Adrenal gland (tissue), 5 donors: ENCODE data around the gene BFAR.
"Not testable (repeated sequence)": the region's sequence is repeated elsewhere in the genome, so short reads cannot be mapped to it uniquely, and the experiment has no call there.

ENCODE experiments used
- CTCF ChIP-seq, 6 experiments: fragments of 450-650 bp in 4 of 6; fragments of 200-600 bp in 2 of 6; sonication (generic) in 1 of 6; IDR thresholded peaks; 1 replicate in 5 of 6; 2 replicates in 1 of 6; pipeline versions ENCODE4 v1.5.1 to v1.8.0; 2016 to 2021; ENCODE audit warnings: antibody characterized with exemption in 6 of 6, mild to moderate bottlenecking in 2 of 6, moderate library complexity in 1 of 6
- POLR2A ChIP-seq, 2 donors: fragments of 450-650 bp; IDR thresholded peaks; one replicate each; pipeline ENCODE4 v1.6.1; 2017; ENCODE audit warnings: antibody characterized with exemption in 2 of 2, mild to moderate bottlenecking in 2 of 2, moderate library complexity in 1 of 2
- donor health status: DM: no; HTN: no; CAD: no.

GRCh38 chr16:14701859-14702258 is 69.1 kb downstream of the BFAR start:
- not testable (repeated sequence) for TF ChIP-seq CTCF, POLR2A (IDR thresholded peaks at IDR 0.05)
